ENCODE data around the gene TAGLN.

The TAGLN gene

GRCh38 chr11:117199053-117199915, at the start of gene TAGLN:
Gene TAGLN (plus strand): TSS chr11:117199370. CDS start chr11:117203014, 3,644 bp downstream.
- no peak for DNase-seq (ENCODE audit: low read depth in 2 of 2)

DNA sequence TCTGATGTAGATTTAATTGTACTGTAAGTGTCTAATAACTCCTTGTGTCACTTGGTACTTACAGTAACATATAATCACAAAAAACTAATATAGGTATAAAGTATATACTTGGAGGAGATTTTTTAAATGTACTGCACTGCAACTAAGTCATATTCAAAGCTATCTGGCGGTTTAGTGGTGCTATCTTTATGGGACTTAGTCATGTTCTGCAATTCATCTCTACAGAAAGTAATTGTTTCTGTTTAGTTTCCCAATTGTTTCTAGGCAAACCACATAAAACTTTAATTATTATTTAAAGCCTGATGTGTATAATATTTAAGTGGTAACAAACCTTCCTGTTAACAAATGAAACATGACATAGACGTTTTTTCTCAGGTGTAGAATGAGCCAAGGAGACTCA, 47.1 kb upstream of the TAGLN start:
- no peak for DNase-seq (ENCODE audit: low read depth in 2 of 2)

GRCh38 chr11:117154468-117154867, 44.7 kb upstream of the TAGLN start:
- no peak for DNase-seq (ENCODE audit: low read depth in 2 of 2)

- no peak for DNase-seq (ENCODE audit: low read depth in 2 of 2)
Observed at GRCh38 chr11:117157507-117157906, 41.7 kb upstream of the TAGLN start.

DNA sequence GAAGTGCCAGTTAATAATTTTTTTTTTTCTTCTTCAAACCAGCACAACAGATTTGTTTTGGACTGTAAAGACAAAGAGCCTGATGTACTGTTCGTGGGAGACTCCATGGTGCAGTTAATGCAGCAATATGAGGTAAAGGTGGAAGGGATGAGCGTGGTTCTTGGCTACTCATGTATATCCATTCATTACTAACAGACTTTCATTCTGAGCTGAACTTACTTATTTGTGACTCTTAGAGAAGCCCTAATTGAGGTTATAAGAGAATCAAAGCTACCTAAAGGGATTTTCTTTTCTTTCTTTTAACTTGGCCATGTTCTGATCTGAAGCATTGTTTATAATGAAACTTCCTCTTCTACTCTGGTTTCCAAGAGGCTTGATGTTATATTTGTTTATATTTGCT, 39.3 kb upstream of the TAGLN start:
- DNase-seq (ENCODE audit: low read depth in 2 of 2) = no peak

GRCh38 chr11:117160826-117161225, 38.3 kb upstream of the TAGLN start:
- no peak for DNase-seq (ENCODE audit: low read depth in 2 of 2)

DNA sequence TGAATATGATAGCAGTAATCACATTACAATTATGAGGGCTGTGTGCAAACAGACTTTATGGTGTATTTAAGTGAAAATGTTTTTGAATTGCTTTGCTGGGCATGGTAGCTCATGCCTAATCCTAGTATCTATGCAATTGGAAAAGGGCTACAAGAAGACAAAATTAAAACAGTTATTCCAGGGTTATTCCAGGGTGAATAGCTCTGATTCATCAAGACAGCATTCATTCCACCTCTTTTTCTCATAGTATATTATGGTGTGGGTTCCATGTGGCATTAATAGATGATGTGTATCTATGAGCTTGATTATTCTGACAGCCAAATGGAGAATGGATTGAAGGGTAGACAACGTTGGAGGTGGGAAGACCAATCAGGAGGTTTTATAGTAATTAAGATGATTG, 32.7 kb upstream of the TAGLN start:
- no peak for DNase-seq (ENCODE audit: low read depth in 2 of 2)

- DNase-seq (ENCODE audit: low read depth in 2 of 2) = no peak
Observed at GRCh38 chr11:117169736-117170135, 29.4 kb upstream of the TAGLN start.

DNA sequence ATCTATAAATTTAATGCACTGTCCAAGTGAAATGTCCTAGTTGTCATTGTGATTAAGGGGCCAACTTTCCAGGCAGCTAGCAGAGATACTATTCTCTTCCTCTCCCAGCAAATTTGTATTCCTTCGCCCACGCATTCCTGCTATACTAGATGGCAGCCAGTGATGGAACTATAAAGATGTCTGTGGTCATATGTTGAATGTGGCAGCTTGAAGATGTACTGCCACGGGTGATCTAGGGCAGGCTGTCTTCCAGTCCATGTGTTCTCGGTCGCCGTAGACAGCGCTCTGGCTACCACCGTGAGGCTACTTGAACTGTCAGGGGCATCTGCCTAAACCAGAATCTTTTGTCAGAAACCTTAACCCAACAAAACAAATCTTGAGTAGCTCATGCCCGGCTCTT, 29.0 kb upstream of the TAGLN start:
- DNase-seq (ENCODE audit: low read depth in 2 of 2) = no peak

- no peak for DNase-seq (ENCODE audit: low read depth in 2 of 2)
Observed at GRCh38 chr11:117171007-117171403, 28.2 kb upstream of the TAGLN start.

DNA sequence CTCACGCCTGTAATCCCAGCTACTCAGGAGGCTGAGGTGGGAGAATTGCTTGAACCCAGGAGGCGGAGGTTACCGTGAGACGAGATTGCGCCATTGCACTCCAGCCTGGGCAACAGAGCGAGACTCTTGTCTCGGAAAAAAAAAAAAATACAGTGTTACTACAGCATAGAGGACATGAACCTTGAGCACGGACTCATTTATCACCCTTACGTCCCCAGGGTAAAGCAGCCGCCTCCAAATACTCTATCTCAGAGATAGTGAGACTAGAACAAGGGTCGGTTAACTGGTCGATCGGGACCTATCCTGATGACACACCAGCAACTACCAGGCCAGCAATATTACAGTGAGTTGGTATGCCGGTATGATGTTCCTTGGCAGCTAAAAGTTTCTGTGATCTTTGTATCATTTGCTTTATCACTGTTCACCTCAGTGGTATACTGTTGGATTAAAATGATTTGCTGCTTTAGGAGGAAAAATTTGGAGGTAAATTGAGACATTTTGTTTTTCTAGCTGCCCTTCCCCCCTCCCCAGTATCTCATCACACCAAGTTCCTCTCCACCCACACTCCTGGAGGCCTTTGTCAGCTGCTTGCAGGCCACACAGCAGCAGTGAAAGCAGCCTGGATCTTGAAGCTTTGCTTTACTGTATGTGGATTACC, 27.6 kb upstream of the TAGLN start:
- DNase-seq (ENCODE audit: low read depth in 2 of 2) = no peak

GRCh38 chr11:117172724-117173421, 26.3 kb upstream of the TAGLN start:
- DNase-seq (ENCODE audit: low read depth in 2 of 2) = no peak

DNA sequence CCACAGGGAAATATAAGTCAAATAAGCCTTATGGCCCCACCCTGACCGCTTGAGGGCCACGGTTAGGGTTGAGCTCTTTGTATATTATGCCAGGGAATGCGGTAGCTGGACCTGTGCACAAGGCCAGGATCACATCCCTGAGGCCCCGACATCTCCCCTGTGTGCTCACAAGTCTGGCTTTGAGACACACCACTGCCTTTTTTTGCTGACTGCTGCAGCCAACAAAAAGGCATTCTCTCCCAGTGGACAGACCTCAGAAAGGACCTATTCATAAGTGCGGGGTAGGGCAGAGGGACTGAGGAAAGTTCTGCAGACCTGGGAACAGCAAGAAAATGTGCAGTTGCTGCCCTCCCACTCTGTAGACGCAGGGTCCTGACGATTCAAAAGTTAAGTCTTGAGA, 24.1 kb upstream of the TAGLN start:
- DNase-seq (ENCODE audit: low read depth in 2 of 2) = no peak

DNA sequence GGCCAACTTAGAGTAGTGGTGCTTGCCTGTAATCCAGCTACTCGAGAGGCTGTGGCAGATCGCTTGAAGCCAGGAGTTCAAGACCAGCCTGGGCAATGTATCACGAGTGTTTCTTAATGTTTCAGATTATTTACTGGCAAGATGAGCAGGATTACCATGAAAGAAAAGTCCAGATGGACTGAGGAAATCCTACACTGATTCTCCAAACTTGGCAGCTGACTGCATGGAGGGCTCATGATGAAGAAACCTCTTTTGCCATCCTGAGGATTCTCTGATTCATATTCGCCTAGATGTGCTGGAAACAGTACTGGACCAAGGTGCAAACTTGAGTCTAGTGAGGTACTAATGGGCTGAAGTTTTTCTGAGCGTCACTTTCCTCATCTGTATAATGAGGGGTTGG, 23.4 kb upstream of the TAGLN start:
- DNase-seq (ENCODE audit: low read depth in 2 of 2) = no peak

DNA sequence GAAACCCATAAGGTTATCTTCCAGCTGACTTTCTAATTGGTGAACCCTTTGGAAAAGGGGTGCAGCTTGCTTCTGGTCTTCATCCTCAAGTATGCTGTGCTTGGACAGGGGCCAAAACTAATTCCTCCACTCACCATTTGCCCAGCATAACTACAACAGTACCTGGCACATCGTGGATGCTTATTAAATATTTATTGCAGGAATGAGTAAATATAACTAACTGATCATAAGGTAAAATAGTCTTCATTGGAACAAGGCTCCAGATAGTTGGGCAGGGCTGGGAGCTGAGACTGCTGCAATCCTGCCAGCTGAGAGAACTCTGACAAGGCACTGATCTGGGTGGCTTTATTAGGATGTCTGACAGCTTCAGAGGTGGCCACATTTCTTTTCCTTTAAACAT, 23.0 kb upstream of the TAGLN start:
- no peak for DNase-seq (ENCODE audit: low read depth in 2 of 2)

DNA sequence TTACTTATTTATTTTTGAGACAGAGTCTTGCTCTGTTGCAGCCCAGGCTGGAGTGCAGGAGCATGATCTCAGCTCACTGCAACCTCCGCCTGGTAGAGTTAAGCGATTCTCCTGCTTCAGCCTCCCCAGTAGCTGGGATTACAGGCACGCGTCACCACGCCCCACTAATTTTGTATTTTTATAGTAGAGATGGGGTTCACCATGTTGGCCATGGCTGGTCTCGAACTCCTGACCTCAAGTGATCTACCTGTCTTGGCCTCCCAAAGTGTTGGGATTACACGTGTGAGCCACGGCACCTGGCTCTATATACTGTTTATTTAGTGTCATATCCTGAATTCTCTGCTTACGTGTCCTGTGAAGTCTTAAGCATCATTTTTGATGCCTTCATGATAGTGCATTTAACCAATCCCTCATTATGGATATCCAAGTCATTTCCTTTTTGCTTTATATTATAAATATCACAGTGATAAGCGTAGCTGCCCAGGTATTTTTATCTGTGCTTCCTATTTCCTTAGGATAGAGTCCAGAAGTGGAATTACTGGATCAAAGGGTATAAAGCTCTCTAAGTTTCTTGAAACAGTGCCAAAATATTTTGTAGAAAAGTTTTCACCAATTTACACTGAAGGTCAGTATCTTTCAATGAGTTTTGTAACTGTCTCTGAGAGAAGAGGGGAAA, 21.5 kb upstream of the TAGLN start:
- no peak for DNase-seq (ENCODE audit: low read depth in 2 of 2)

GRCh38 chr11:117178210-117179034, 20.7 kb upstream of the TAGLN start, which contains the start of gene SIDT2:
Gene SIDT2 (plus strand): TSS chr11:117178743. CDS start chr11:117179264, 521 bp downstream.
- peak; percentile 79 to 85 for DNase-seq (ENCODE audit: low read depth in 2 of 2)

GRCh38 chr11:117179048-117179999, 19.8 kb upstream of the TAGLN start:
- no peak for DNase-seq (ENCODE audit: low read depth in 2 of 2)

- no peak for DNase-seq (ENCODE audit: low read depth in 2 of 2)
Observed at GRCh38 chr11:117180020-117180419, 19.1 kb upstream of the TAGLN start.

All from stimulated activated CD4-positive, alpha-beta T cell treated with anti-CD3 and anti-CD28 coated beads, Interleukin-15, amount 100 ng/mL, for 48 hours (primary cell).